K562 (cell line): Measurements from ENCODE around the gene MCM9. TPM values are rescaled to one million over a fixed set of nuclear protein-coding genes. Genes with fewer than 3 reads are reported as not detected.

Source experiments
- ARHGAP35 ChIP-seq: fragments of 450-650 bp; IDR thresholded peaks from 2 replicates; pipeline ENCODE4 v1.6.1; 2018; ENCODE audit not compliant: partially characterized antibody
- ASH1L ChIP-seq: fragments of 450-650 bp; IDR thresholded peaks from 2 replicates; pipeline ENCODE4 v1.6.1; 2018; ENCODE audit warnings: borderline replicate concordance, mild to moderate bottlenecking, low read depth; ENCODE audit not compliant: partially characterized antibody
- ATF7 ChIP-seq: fragments of 450-650 bp; IDR thresholded peaks from 2 replicates; pipeline ENCODE4 v1.7.1; 2014; ENCODE audit warnings: mild to moderate bottlenecking, moderate library complexity
- CBX1 ChIP-seq: sonication (generic); IDR thresholded peaks from 2 replicates; pipeline ENCODE4 v1.6.1; 2016; ENCODE audit warnings: antibody characterized with exemption, low read depth, mild to moderate bottlenecking
- NR2C2 ChIP-seq, 2 experiments: fragments of 200-800 bp in 1 of 2; sonication (Bioruptor generic) in 1 of 2; sonication (generic) in 1 of 2; formaldehyde crosslinking in 1 of 2; IDR thresholded peaks; 2 replicates each; pipeline versions ENCODE4 v1.6.1 to v1.8.0; 2016 to 2022; ENCODE audit warnings: mild to moderate bottlenecking in 1 of 2, missing compliant biosample characterization in 1 of 2, missing genetic modification characterization in 1 of 2, missing genetic modification reagents in 1 of 2
- PHF8 ChIP-seq: fragments of 200-600 bp; sonication (generic); IDR thresholded peaks from 2 replicates; pipeline ENCODE4 v1.6.1; 2012; ENCODE audit warnings: mixed run types, mild to moderate bottlenecking, inconsistent platforms, low read length, moderate library complexity, borderline replicate concordance
- TRIM24 ChIP-seq, 2 experiments: fragments of 450-650 bp; IDR thresholded peaks; 2 replicates each; pipeline ENCODE4 v1.6.1; 2016
- YY1 ChIP-seq, 3 experiments: IDR thresholded peaks; 2 replicates each; pipeline ENCODE4 v1.6.1; 2011; ENCODE audit warnings: low read length in 2 of 3, mild to moderate bottlenecking in 2 of 3, moderate library complexity in 2 of 3, borderline replicate concordance in 1 of 3, control low read depth in 1 of 3, low read depth in 1 of 3; ENCODE audit not compliant: insufficient read depth in 3 of 3, insufficient replicate concordance in 2 of 3, control insufficient read depth in 1 of 3, insufficient read length in 1 of 3; ENCODE audit errors: extremely low read depth in 1 of 3
- ZBTB7A ChIP-seq: IDR thresholded peaks from 2 replicates; pipeline ENCODE4 v1.6.1; 2011; ENCODE audit warnings: low read depth, mild to moderate bottlenecking, low read length, moderate library complexity, borderline replicate concordance; ENCODE audit not compliant: control insufficient read depth
- ZNF766 ChIP-seq: fragments of 200-800 bp; sonication (Bioruptor generic); conservative IDR thresholded peaks from 2 replicates; pipeline ENCODE4 v1.6.1; 2016; ENCODE audit warnings: missing genetic modification characterization, missing compliant biosample characterization
- polyA plus RNA-seq, 8 experiments: library from polyadenylated mRNA; depleted of rRNA in 4 of 8; stranded (reverse) in 5 of 8; unstranded in 3 of 8; fragments of >200 nt; fragmentation: Nextera tagmentation in 2 of 8; fragmentation: Illumina TruSeq in 1 of 8; extraction: Ambion mirVana in 2 of 8; extraction: Trizol in 1 of 8; gene quantifications; 2 replicates each; pipeline versions ENCODE4 v1.2.1 to v1.2.3, GENCODE V29; 2011 to 2014; ENCODE audit warnings: inconsistent platforms in 1 of 8, missing spikeins in 1 of 8
- total RNA-seq, 7 experiments: library from RNA; depleted of rRNA in 6 of 7; stranded (reverse); fragments of >200 nt in 6 of 7; fragmentation: Illumina TruSeq in 2 of 7; extraction: Trizol in 2 of 7; gene quantifications; 2 replicates each; pipeline versions ENCODE4 v1.2.1 to v1.2.3, GENCODE V29; 2011 to 2021; ENCODE audit warnings: low replicate concordance in 1 of 7
- TF ChIP-seq, protein P1 (sequence below): fragments of 450-650 bp; IDR thresholded peaks from 2 replicates; pipeline ENCODE4 v1.6.1; 2016; ENCODE audit warnings: mild to moderate bottlenecking, moderate library complexity
- TF ChIP-seq, protein P2 (sequence below): fragments of 200-800 bp; sonication (Bioruptor generic); IDR thresholded peaks from 2 replicates; pipeline ENCODE4 v1.6.1; 2017; ENCODE audit warnings: missing genetic modification characterization, missing compliant biosample characterization

The MCM9 gene
- total and polyA plus RNA-seq, 9 of the 15 experiments (the other 6 are each of a cell fraction or from before 2014, with no cell fraction given): 4.8 to 16.7 (median 11.6) TPM

DNA sequence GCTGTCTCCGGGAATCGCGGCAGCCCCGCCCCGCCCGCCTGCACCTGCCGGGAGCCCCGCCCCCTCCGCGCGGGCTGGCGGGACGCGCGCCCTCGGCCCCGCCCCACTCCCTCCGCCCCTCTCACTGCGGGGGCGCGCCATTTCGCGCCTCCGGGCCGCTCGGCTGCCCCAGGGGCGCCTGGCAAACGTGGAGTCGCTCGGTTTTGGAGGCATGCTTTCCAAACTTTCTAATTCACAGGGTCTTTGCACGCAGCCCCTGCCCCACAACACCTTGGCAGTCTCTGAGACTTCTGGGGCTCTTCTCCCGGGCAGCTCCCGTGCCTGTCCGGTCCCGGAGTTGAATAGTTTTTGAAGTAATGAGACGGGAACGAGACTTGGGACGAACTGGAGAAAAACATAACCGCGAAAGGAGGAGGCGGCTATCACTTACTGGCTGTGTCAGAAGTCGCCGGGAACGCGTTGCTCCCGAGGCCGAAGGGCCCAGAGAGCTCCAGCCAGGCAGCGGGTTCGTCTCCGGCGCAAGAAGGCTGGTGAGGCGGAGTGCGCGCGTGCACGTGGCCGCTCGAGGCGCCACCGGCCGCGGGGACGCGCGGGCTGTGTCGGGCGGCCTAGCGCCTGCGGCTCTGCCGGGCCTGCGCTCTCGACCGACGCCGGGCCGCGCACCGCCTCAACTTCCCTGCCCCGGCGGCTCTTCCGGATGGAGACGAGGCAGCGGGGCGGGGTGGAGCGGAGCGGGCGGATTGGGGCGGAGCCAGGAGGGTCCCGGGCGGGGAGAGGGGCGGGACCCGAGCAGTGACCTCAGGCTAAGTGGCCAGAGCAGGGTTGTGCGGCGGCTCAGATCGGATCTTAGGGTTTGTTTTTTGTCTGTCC is at the start of gene MCM9 (continued):
- TF ChIP-seq, protein P1, sequence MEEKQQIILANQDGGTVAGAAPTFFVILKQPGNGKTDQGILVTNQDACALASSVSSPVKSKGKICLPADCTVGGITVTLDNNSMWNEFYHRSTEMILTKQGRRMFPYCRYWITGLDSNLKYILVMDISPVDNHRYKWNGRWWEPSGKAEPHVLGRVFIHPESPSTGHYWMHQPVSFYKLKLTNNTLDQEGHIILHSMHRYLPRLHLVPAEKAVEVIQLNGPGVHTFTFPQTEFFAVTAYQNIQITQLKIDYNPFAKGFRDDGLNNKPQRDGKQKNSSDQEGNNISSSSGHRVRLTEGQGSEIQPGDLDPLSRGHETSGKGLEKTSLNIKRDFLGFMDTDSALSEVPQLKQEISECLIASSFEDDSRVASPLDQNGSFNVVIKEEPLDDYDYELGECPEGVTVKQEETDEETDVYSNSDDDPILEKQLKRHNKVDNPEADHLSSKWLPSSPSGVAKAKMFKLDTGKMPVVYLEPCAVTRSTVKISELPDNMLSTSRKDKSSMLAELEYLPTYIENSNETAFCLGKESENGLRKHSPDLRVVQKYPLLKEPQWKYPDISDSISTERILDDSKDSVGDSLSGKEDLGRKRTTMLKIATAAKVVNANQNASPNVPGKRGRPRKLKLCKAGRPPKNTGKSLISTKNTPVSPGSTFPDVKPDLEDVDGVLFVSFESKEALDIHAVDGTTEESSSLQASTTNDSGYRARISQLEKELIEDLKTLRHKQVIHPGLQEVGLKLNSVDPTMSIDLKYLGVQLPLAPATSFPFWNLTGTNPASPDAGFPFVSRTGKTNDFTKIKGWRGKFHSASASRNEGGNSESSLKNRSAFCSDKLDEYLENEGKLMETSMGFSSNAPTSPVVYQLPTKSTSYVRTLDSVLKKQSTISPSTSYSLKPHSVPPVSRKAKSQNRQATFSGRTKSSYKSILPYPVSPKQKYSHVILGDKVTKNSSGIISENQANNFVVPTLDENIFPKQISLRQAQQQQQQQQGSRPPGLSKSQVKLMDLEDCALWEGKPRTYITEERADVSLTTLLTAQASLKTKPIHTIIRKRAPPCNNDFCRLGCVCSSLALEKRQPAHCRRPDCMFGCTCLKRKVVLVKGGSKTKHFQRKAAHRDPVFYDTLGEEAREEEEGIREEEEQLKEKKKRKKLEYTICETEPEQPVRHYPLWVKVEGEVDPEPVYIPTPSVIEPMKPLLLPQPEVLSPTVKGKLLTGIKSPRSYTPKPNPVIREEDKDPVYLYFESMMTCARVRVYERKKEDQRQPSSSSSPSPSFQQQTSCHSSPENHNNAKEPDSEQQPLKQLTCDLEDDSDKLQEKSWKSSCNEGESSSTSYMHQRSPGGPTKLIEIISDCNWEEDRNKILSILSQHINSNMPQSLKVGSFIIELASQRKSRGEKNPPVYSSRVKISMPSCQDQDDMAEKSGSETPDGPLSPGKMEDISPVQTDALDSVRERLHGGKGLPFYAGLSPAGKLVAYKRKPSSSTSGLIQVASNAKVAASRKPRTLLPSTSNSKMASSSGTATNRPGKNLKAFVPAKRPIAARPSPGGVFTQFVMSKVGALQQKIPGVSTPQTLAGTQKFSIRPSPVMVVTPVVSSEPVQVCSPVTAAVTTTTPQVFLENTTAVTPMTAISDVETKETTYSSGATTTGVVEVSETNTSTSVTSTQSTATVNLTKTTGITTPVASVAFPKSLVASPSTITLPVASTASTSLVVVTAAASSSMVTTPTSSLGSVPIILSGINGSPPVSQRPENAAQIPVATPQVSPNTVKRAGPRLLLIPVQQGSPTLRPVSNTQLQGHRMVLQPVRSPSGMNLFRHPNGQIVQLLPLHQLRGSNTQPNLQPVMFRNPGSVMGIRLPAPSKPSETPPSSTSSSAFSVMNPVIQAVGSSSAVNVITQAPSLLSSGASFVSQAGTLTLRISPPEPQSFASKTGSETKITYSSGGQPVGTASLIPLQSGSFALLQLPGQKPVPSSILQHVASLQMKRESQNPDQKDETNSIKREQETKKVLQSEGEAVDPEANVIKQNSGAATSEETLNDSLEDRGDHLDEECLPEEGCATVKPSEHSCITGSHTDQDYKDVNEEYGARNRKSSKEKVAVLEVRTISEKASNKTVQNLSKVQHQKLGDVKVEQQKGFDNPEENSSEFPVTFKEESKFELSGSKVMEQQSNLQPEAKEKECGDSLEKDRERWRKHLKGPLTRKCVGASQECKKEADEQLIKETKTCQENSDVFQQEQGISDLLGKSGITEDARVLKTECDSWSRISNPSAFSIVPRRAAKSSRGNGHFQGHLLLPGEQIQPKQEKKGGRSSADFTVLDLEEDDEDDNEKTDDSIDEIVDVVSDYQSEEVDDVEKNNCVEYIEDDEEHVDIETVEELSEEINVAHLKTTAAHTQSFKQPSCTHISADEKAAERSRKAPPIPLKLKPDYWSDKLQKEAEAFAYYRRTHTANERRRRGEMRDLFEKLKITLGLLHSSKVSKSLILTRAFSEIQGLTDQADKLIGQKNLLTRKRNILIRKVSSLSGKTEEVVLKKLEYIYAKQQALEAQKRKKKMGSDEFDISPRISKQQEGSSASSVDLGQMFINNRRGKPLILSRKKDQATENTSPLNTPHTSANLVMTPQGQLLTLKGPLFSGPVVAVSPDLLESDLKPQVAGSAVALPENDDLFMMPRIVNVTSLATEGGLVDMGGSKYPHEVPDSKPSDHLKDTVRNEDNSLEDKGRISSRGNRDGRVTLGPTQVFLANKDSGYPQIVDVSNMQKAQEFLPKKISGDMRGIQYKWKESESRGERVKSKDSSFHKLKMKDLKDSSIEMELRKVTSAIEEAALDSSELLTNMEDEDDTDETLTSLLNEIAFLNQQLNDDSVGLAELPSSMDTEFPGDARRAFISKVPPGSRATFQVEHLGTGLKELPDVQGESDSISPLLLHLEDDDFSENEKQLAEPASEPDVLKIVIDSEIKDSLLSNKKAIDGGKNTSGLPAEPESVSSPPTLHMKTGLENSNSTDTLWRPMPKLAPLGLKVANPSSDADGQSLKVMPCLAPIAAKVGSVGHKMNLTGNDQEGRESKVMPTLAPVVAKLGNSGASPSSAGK: peak; percentile 76
- peak; percentile 57 for TF ChIP-seq ASH1L
- TF ChIP-seq, protein P2, sequence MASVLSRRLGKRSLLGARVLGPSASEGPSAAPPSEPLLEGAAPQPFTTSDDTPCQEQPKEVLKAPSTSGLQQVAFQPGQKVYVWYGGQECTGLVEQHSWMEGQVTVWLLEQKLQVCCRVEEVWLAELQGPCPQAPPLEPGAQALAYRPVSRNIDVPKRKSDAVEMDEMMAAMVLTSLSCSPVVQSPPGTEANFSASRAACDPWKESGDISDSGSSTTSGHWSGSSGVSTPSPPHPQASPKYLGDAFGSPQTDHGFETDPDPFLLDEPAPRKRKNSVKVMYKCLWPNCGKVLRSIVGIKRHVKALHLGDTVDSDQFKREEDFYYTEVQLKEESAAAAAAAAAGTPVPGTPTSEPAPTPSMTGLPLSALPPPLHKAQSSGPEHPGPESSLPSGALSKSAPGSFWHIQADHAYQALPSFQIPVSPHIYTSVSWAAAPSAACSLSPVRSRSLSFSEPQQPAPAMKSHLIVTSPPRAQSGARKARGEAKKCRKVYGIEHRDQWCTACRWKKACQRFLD: peak; percentile 74; the same call in 1 of the 2 replicates
- TF ChIP-seq TRIM24 (IDR thresholded peaks at IDR 0.05): peak in 1 of 2 experiments; percentile 28; a peak in 1 of 4 replicates
- peak; percentile 92; the same call in 1 of the 2 replicates for TF ChIP-seq ZBTB7A
- TF ChIP-seq CBX1: peak; percentile 76; the same call in 1 of the 2 replicates
- TF ChIP-seq YY1 (IDR thresholded peaks at IDR 0.05; ENCODE audit: borderline replicate concordance in 1 of 3, control insufficient read depth in 1 of 3, extremely low read depth in 1 of 3, insufficient read depth in 3 of 3, insufficient read length in 1 of 3, insufficient replicate concordance in 2 of 3, low read depth in 1 of 3, low read length in 2 of 3): peak in 2 of 3 experiments; percentile 67 to 84
- peak; percentile 85 for TF ChIP-seq ZNF766 (CRISPR knock-in tag)
- no peak for TF ChIP-seq NR2C2 (CRISPR knock-in tag; IDR thresholded peaks at IDR 0.05)
- TF ChIP-seq NR2C2 (tag; IDR thresholded peaks at IDR 0.05): peak; percentile 79; the same call in 1 of the 2 replicates
- peak; percentile 90 for TF ChIP-seq PHF8
- TF ChIP-seq ATF7: peak; percentile 83
- TF ChIP-seq ARHGAP35: no peak
